Liver (tissue), 3 donors: ENCODE data around the gene PCDH9.

Source experiments
- EGR1 ChIP-seq, 2 donors: IDR thresholded peaks; 2 replicates each; pipeline ENCODE4 v1.6.1; 2016 to 2018; ENCODE audit warnings: antibody characterized with exemption in 2 of 2, low read depth in 2 of 2
- YY1 ChIP-seq: IDR thresholded peaks from 2 replicates; pipeline ENCODE4 v1.6.1; 2016; ENCODE audit warnings: antibody characterized with exemption, mild to moderate bottlenecking
- TF ChIP-seq, protein P1 (sequence below): fragments of 150-350 bp; IDR thresholded peaks from 2 replicates; pipeline ENCODE4 v1.5.1; 2017; ENCODE audit warnings: improper control_type of control experiment, low read depth, low read length; ENCODE audit not compliant: missing input control
- donor health status: healthy.
- donor health status: healthy.

DNA sequence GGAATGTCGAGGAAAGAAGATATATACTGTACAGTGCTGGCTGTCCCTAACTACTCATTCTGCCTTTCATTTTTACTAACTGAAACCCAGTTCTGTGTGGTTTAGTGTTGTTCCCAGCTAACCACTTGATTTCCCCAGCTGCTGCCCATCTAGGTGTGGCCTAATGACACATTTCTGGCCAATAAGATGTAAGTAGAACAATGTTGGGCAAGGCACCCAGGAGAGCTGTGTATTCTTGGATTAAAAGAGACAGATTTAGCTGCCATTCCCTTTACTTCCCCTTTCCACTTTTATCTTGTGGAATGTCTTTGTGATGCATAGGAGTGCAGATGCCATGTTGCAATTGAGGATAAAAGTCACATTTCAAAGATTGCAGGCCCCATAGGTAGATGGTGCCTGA is 28.3 kb upstream of the PCDH9 start:
- no peak for TF ChIP-seq YY1
- TF ChIP-seq, protein P1, sequence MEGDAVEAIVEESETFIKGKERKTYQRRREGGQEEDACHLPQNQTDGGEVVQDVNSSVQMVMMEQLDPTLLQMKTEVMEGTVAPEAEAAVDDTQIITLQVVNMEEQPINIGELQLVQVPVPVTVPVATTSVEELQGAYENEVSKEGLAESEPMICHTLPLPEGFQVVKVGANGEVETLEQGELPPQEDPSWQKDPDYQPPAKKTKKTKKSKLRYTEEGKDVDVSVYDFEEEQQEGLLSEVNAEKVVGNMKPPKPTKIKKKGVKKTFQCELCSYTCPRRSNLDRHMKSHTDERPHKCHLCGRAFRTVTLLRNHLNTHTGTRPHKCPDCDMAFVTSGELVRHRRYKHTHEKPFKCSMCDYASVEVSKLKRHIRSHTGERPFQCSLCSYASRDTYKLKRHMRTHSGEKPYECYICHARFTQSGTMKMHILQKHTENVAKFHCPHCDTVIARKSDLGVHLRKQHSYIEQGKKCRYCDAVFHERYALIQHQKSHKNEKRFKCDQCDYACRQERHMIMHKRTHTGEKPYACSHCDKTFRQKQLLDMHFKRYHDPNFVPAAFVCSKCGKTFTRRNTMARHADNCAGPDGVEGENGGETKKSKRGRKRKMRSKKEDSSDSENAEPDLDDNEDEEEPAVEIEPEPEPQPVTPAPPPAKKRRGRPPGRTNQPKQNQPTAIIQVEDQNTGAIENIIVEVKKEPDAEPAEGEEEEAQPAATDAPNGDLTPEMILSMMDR = no peak
- TF ChIP-seq EGR1 (IDR thresholded peaks at IDR 0.05; ENCODE audit: low read depth in 2 of 2) = no peak
